K562 (cell line): ENCODE results near the gene BCKDHB. TPM values are rescaled to one million over a fixed set of nuclear protein-coding genes. Genes with fewer than 3 reads are reported as not detected.

Source experiments
- ATAC-seq: fragments of 200-7000 bp; cut with Tn5 transposase; 3 replicates; pipeline ENCODE4 v1.9.1; 2020; ENCODE audit warnings: moderate library complexity
- BruUV-seq: library from RNA; stranded (reverse); fragments of 400-500 nt; replicated peaks from 2 replicates; lab custom pipeline; 2021; lab: Mats Ljungman, UMichigan
- CTCF ChIA-PET: fragments of 300-600 bp; formaldehyde crosslinking; extraction: SDS; loops from one replicate; lab custom pipeline; 2021; ENCODE audit warnings: low intra/inter-chr PET ratio; lab: Yijun Ruan, JAX
- POLR2A ChIA-PET: fragments of 300-600, 350-650 bp; sonication (Branson Sonifier 250); formaldehyde crosslinking; extraction: SDS; loops from one replicate; lab custom pipeline; 2021; ENCODE audit warnings: antibody characterized with exemption, inconsistent platforms; lab: Yijun Ruan, JAX
- DNase-seq, 4 experiments: peaks; one replicate each; pipeline versions ENCODE4 v3.0.0 to v3.0.0-alpha.2; 2011 to 2018; ENCODE audit warnings: low spot score in 3 of 4, mixed read lengths in 3 of 4; ENCODE audit errors: extremely low read depth in 1 of 4
- FAIRE-seq: peaks from 2 replicates; lab custom pipeline; 2011; peaks lifted over from hg19 to GRCh38; lab: Jason Lieb, UNC
- H2AFZ ChIP-seq: 2 replicates; pipeline ENCODE4 v1.6.0; 2011; ENCODE audit warnings: low read depth, low read length, control low read depth, inconsistent platforms
- H3K27ac ChIP-seq: fragments of 200-600 bp; 3 replicates; pipeline ENCODE4 v1.8.0; 2011; ENCODE audit warnings: low read depth, mild to moderate bottlenecking, control low read depth, inconsistent platforms, low read length, moderate library complexity, mixed read lengths; ENCODE audit errors: extremely low read depth
- H3K27me3 ChIP-seq, 2 experiments: fragments of 300-600 bp in 1 of 2; 2 replicates in 1 of 2; 3 replicates in 1 of 2; pipeline versions ENCODE4 v1.6.0 to v1.8.0; 2011; ENCODE audit warnings: inconsistent platforms in 2 of 2, low read length in 2 of 2, mild to moderate bottlenecking in 1 of 2, mixed read lengths in 1 of 2, moderate library complexity in 1 of 2; ENCODE audit not compliant: control insufficient read depth in 2 of 2, insufficient read depth in 2 of 2
- H3K36me3 ChIP-seq: fragments of 300-600 bp; 3 replicates; pipeline ENCODE4 v1.8.0; 2011; ENCODE audit warnings: mild to moderate bottlenecking, low read length, inconsistent platforms; ENCODE audit not compliant: control insufficient read depth, insufficient read depth
- H3K4me1 ChIP-seq, 2 experiments: fragments of 200-600 bp in 1 of 2; replicated peaks in 1 of 2; 2 replicates in 1 of 2; 3 replicates in 1 of 2; pipeline versions ENCODE4 v1.5.1 to v1.8.0; 2011; ENCODE audit warnings: inconsistent platforms in 2 of 2, low read length in 2 of 2, mild to moderate bottlenecking in 1 of 2, mixed read lengths in 1 of 2, moderate library complexity in 1 of 2; ENCODE audit not compliant: control insufficient read depth in 2 of 2, insufficient read depth in 2 of 2
- H3K4me2 ChIP-seq: 2 replicates; pipeline ENCODE4 v1.6.1; 2011; ENCODE audit warnings: low read length, control low read depth, inconsistent platforms, mixed read lengths; ENCODE audit not compliant: insufficient read depth
- H3K4me3 ChIP-seq: fragments of 200-600 bp; sonication (generic), shearing (Covaris generic); 2 replicates; pipeline ENCODE4 v1.5.1; 2016; ENCODE audit warnings: control low read depth, inconsistent platforms
- H3K79me2 ChIP-seq: fragments of 200-600 bp; 3 replicates; pipeline ENCODE4 v1.8.0; 2011; ENCODE audit warnings: low read length, inconsistent platforms; ENCODE audit not compliant: control insufficient read depth, insufficient read depth
- H3K9ac ChIP-seq, 2 experiments: 2 replicates each; pipeline versions ENCODE4 v1.6.0 to v1.6.1; 2011; ENCODE audit warnings: low read depth in 2 of 2, low read length in 2 of 2, control low read depth in 1 of 2, inconsistent platforms in 1 of 2, mild to moderate bottlenecking in 1 of 2, mixed read lengths in 1 of 2; ENCODE audit not compliant: insufficient read depth in 1 of 2
- H3K9me1 ChIP-seq: one replicate; pipeline ENCODE4 v1.6.0; 2011; ENCODE audit warnings: inconsistent platforms, mild to moderate bottlenecking, low read length, moderate library complexity; ENCODE audit not compliant: control insufficient read depth, insufficient read depth
- H3K9me3 ChIP-seq: replicated peaks from 2 replicates; pipeline ENCODE4 v1.5.1; 2011; ENCODE audit warnings: low read depth, low read length, inconsistent platforms; ENCODE audit not compliant: control insufficient read depth, insufficient read depth
- H4K20me1 ChIP-seq: replicated peaks from 2 replicates; pipeline ENCODE4 v1.6.1; 2011; ENCODE audit warnings: low read length, inconsistent platforms, mixed read lengths; ENCODE audit not compliant: control insufficient read depth, insufficient read depth
- ADNP ChIP-seq: fragments of 200-800 bp; sonication (Bioruptor generic); IDR thresholded peaks from 2 replicates; pipeline ENCODE4 v1.6.1; 2016; ENCODE audit warnings: missing genetic modification characterization, missing compliant biosample characterization
- ARNT ChIP-seq, 2 experiments: fragments of 450-650 bp; IDR thresholded peaks; 2 replicates each; pipeline ENCODE4 v1.6.1; 2016; ENCODE audit warnings: mild to moderate bottlenecking in 1 of 2
- DACH1 ChIP-seq: fragments of 450-650 bp; IDR thresholded peaks from 2 replicates; pipeline ENCODE4 v1.6.1; 2018; ENCODE audit not compliant: partially characterized antibody
- FUS ChIP-seq: fragments of 200-400 bp; formaldehyde crosslinking; optimal IDR thresholded peaks from 2 replicates; pipeline ENCODE3; 2017; ENCODE audit warnings: low read depth, low read length
- GTF2F1 ChIP-seq: IDR thresholded peaks from 2 replicates; pipeline ENCODE4 v1.6.1; 2011; ENCODE audit warnings: low read depth, low read length, improper control_type of control experiment
- KLF13 ChIP-seq: fragments of 450-650 bp; IDR thresholded peaks from 2 replicates; pipeline ENCODE4 v1.6.1; 2016; ENCODE audit warnings: missing genetic modification characterization, low read depth, mild to moderate bottlenecking, missing compliant biosample characterization, moderate library complexity, borderline replicate concordance
- MAFG ChIP-seq: fragments of 450-650 bp; conservative IDR thresholded peaks from 2 replicates; pipeline ENCODE4 v1.6.1; 2016; ENCODE audit warnings: missing genetic modification characterization, missing compliant biosample characterization
- MBD2 ChIP-seq: sonication (generic); IDR thresholded peaks from 2 replicates; pipeline ENCODE4 v1.6.1; 2016; ENCODE audit warnings: low read depth, borderline replicate concordance
- NRF1 ChIP-seq, 2 experiments: fragments of 450-650 bp; IDR thresholded peaks in 1 of 2; conservative IDR thresholded peaks in 1 of 2; 2 replicates each; pipeline ENCODE4 v1.6.1; 2014; ENCODE audit warnings: mild to moderate bottlenecking in 2 of 2
- PATZ1 ChIP-seq: fragments of 250-450 bp; sonication (Bioruptor Pico); IDR thresholded peaks from 2 replicates; pipeline ENCODE4 v1.5.0; 2020; ENCODE audit warnings: mild to moderate bottlenecking, borderline replicate concordance
- SMAD3 ChIP-seq: fragments of 450-650 bp; formaldehyde crosslinking; conservative IDR thresholded peaks from 2 replicates; pipeline ENCODE4 v1.4.0; 2020; ENCODE audit warnings: mild to moderate bottlenecking
- TAF7 ChIP-seq: fragments of 450-650 bp; IDR thresholded peaks from 2 replicates; pipeline ENCODE4 v1.6.1; 2016; ENCODE audit warnings: missing genetic modification characterization, missing compliant biosample characterization
- TRIM25 ChIP-seq: fragments of 450-650 bp; IDR thresholded peaks from 2 replicates; pipeline ENCODE4 v1.7.0; 2016; ENCODE audit warnings: borderline replicate concordance
- U2AF1 ChIP-seq: fragments of 200-400 bp; formaldehyde crosslinking; optimal IDR thresholded peaks from 2 replicates; pipeline ENCODE3; 2017; ENCODE audit warnings: mild to moderate bottlenecking, low read depth, low read length, moderate library complexity
- ZNF76 ChIP-seq: fragments of 250-450 bp; sonication (Bioruptor Pico); IDR thresholded peaks from 2 replicates; pipeline ENCODE4 v1.4.0; 2020; ENCODE audit warnings: mild to moderate bottlenecking, moderate library complexity, borderline replicate concordance
- ZNF830 ChIP-seq: fragments of 250-450 bp; sonication (Bioruptor Pico); IDR thresholded peaks from 2 replicates; pipeline ENCODE4 v1.5.0; 2021; ENCODE audit warnings: mild to moderate bottlenecking
- WGBS: fragments of 100-300 bp; shearing (Covaris generic); methylation state at CpG from one replicate; pipeline ENCODE4 v1.1.6; 2016; ENCODE audit warnings: low coverage, mixed read lengths; ENCODE audit not compliant: insufficient coverage; ENCODE audit errors: missing lambda C conversion rate; 5-methylcytosine and 5-hydroxymethylcytosine counted together
- in situ Hi-C: fragments of 300-500 bp; cut with MboI; formaldehyde crosslinking; loops from 4 replicates; pipeline ENCODE4 v1.15.0; 2018; ENCODE audit warnings: inconsistent platforms, mixed read lengths
- intact Hi-C: fragments of 100-400 bp; cut with micrococcal nuclease; formaldehyde crosslinking; loops from 2 replicates; pipeline ENCODE4 v1.14.2; 2022
- polyA plus RNA-seq, 8 experiments: library from polyadenylated mRNA; depleted of rRNA in 4 of 8; stranded (reverse) in 5 of 8; unstranded in 3 of 8; fragments of >200 nt; fragmentation: Nextera tagmentation in 2 of 8; fragmentation: Illumina TruSeq in 1 of 8; extraction: Ambion mirVana in 2 of 8; extraction: Trizol in 1 of 8; gene quantifications; 2 replicates each; pipeline versions ENCODE4 v1.2.1 to v1.2.3, GENCODE V29; 2011 to 2014; ENCODE audit warnings: inconsistent platforms in 1 of 8, missing spikeins in 1 of 8
- total RNA-seq, 7 experiments: library from RNA; depleted of rRNA in 6 of 7; stranded (reverse); fragments of >200 nt in 6 of 7; fragmentation: Illumina TruSeq in 2 of 7; extraction: Trizol in 2 of 7; gene quantifications; 2 replicates each; pipeline versions ENCODE4 v1.2.1 to v1.2.3, GENCODE V29; 2011 to 2021; ENCODE audit warnings: low replicate concordance in 1 of 7

BCKDHB gene
- total and polyA plus RNA-seq, 9 of the 15 experiments (the other 6 are each of a cell fraction or from before 2014, with no cell fraction given) = 4.1 to 23.7 (median 7.5) TPM

DNA sequence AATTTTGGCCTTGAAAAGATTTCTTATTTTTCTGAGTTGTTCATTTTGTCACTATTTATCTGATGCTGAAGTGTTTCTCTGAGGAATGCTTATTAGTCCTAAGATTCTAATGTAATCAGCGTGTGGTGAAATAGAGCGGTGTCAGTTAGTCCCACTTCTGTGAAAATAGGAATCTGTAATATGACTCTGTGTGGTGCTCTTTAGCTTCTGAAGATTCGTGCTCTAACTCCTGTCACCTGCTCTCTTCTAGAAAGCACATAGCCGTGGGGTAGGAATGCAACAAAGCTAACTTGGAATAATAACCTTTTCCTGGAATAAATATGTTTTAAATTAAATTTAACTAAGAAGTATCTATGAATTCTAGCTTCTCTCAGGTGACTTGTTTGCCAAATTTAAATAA lies 90.4 kb downstream of the BCKDHB start:
- ATAC-seq = no peak

More for the DNA sequence above, 90.4 kb downstream of the BCKDHB start:
- no peak overlapping the region for H3K9ac ChIP-seq
- no peaks in the 10 kb centered on the region for H3K36me3 ChIP-seq
- no TSS peak for BruUV-seq
- H3K27me3 ChIP-seq = no peaks in the 10 kb centered on the region
- POLR2A ChIA-PET = no interaction called here
- H3K4me2 ChIP-seq = no peak overlapping the region
- H3K79me2 ChIP-seq = no peaks in the 10 kb centered on the region
- intact Hi-C loops (no loop called here), in situ Hi-C loops (no loop called here)
- no peak for FAIRE-seq
- no peaks in the 10 kb centered on the region for H4K20me1 ChIP-seq
- no peaks in the 10 kb centered on the region for H3K9me3 ChIP-seq
- H3K9me1 ChIP-seq = no peaks in the 10 kb centered on the region
- no peak for DNase-seq
- TF ChIP-seq TAF7 (tag) (no peak), ZNF830 (CRISPR knock-in tag) (no peak), MAFG (tag) (no peak), MBD2 (no peak), TRIM25 (no peak), PATZ1 (CRISPR knock-in tag) (no peak), KLF13 (no peak), ADNP (tag) (no peak), ZNF76 (CRISPR knock-in tag) (no peak), DACH1 (no peak), SMAD3 (no peak), U2AF1 (no peak), FUS (no peak), NRF1 (conservative IDR thresholded peaks at IDR 0.05 in 1 of 2, IDR thresholded peaks at IDR 0.05 in 1 of 2) (no peak), GTF2F1 (no peak), ARNT (IDR thresholded peaks at IDR 0.05) (no peak)
- no peak overlapping the region for H3K4me3 ChIP-seq
- no peaks in the 10 kb centered on the region for H3K4me1 ChIP-seq
- H3K27ac ChIP-seq = no peak overlapping the region
- CTCF ChIA-PET = no interaction called here
- 25% methylated on average over 4 of the region's 4 CpGs for WGBS
- H2AFZ ChIP-seq = no peak overlapping the region
